Endothelial cell of umbilical vein (primary cell): ENCODE measurements around the gene CD320. TPM values are rescaled to one million over a fixed set of nuclear protein-coding genes. Genes with fewer than 3 reads are reported as not detected.
"Not testable (repeated sequence)": the region's sequence is repeated elsewhere in the genome, so short reads cannot be mapped to it uniquely, and the experiment has no call there.

Source experiments
- BruUV-seq: library from RNA; stranded (reverse); fragments of 400-500 nt; replicated peaks from 2 replicates; lab custom pipeline; 2021; lab: Mats Ljungman, UMichigan
- CTCF ChIA-PET: fragments of 300-600, 350-600 bp; sonication (Branson Sonifier 250); formaldehyde crosslinking; loops from one replicate; lab custom pipeline; 2021; ENCODE audit warnings: antibody characterized with exemption, inconsistent platforms; lab: Charles Lee
- POLR2A ChIA-PET: fragments of 300-600, 350-600 bp; sonication (Branson Sonifier 250); formaldehyde crosslinking; loops from one replicate; lab custom pipeline; 2021; ENCODE audit warnings: antibody characterized with exemption, inconsistent platforms; lab: Charles Lee
- DNase-seq: peaks from one replicate; pipeline ENCODE4 v3.0.0-alpha.2; 2011; ENCODE audit warnings: low read depth, low spot score
- FAIRE-seq: peaks from 2 replicates; lab custom pipeline; 2011; peaks lifted over from hg19 to GRCh38; lab: Jason Lieb, UNC
- H2AFZ ChIP-seq: 2 replicates; pipeline ENCODE4 v1.6.0; 2012; ENCODE audit warnings: low read depth, low read length, control low read depth, inconsistent platforms
- H3K27ac ChIP-seq: 2 replicates; pipeline ENCODE4 v1.5.1; 2011; ENCODE audit warnings: low read depth, mild to moderate bottlenecking, control low read depth, low read length, moderate library complexity; ENCODE audit not compliant: insufficient read depth
- H3K27me3 ChIP-seq, 2 experiments: 2 replicates each; pipeline versions ENCODE4 v1.6.0 to v1.6.1; 2011; ENCODE audit warnings: low read length in 2 of 2, mixed read lengths in 1 of 2; ENCODE audit not compliant: control insufficient read depth in 2 of 2, insufficient read depth in 2 of 2
- H3K36me3 ChIP-seq, 2 experiments: 2 replicates in 1 of 2; 3 replicates in 1 of 2; pipeline ENCODE4 v1.5.1; 2011; ENCODE audit warnings: low read length in 2 of 2, mild to moderate bottlenecking in 1 of 2, moderate library complexity in 1 of 2; ENCODE audit not compliant: control insufficient read depth in 2 of 2, insufficient read depth in 2 of 2; ENCODE audit errors: extremely low read depth in 1 of 2
- H3K4me1 ChIP-seq: 3 replicates; pipeline ENCODE4 v1.5.1; 2011; ENCODE audit warnings: mild to moderate bottlenecking, low read length; ENCODE audit not compliant: control insufficient read depth, insufficient read depth; ENCODE audit errors: extremely low read depth
- H3K4me2 ChIP-seq: 2 replicates; pipeline ENCODE4 v1.6.1; 2011; ENCODE audit warnings: low read length, control low read depth, mixed read lengths; ENCODE audit not compliant: insufficient read depth
- H3K4me3 ChIP-seq, 3 experiments: fragments of 200-600 bp in 1 of 3; sonication (generic), shearing (Covaris generic) in 1 of 3; replicated peaks in 1 of 3; 2 replicates each; pipeline ENCODE4 v1.5.1; 2011 to 2016; ENCODE audit warnings: control low read depth in 3 of 3, low read length in 3 of 3, mild to moderate bottlenecking in 2 of 3, inconsistent platforms in 1 of 3, low read depth in 1 of 3, moderate library complexity in 1 of 3; ENCODE audit not compliant: insufficient read depth in 1 of 3
- H3K79me2 ChIP-seq: 2 replicates; pipeline ENCODE4 v1.6.0; 2012; ENCODE audit warnings: low read length, inconsistent platforms; ENCODE audit not compliant: control insufficient read depth, insufficient read depth
- H3K9ac ChIP-seq: replicated peaks from 2 replicates; pipeline ENCODE3; 2011; ENCODE audit warnings: low read length, control low read depth; ENCODE audit not compliant: insufficient read depth; ENCODE audit errors: extremely low read depth
- H3K9me1 ChIP-seq: replicated peaks from 3 replicates; pipeline ENCODE4 v1.6.0; 2011; ENCODE audit warnings: mild to moderate bottlenecking, low read length; ENCODE audit not compliant: control insufficient read depth, insufficient read depth; ENCODE audit errors: extremely low read depth
- H3K9me3 ChIP-seq: replicated peaks from 2 replicates; pipeline ENCODE4 v1.5.1; 2012; ENCODE audit warnings: low read length, inconsistent platforms; ENCODE audit not compliant: control insufficient read depth, insufficient read depth
- H4K20me1 ChIP-seq: replicated peaks from 2 replicates; pipeline ENCODE3; 2011; ENCODE audit warnings: mild to moderate bottlenecking, low read length; ENCODE audit not compliant: control insufficient read depth, insufficient read depth; ENCODE audit errors: extremely low read depth
- CTCF ChIP-seq, 2 donors: IDR thresholded peaks; 1 replicate in 1 of 2; 2 replicates in 1 of 2; pipeline ENCODE4 v1.5.1; 2011; ENCODE audit warnings: low read length in 2 of 2, mild to moderate bottlenecking in 2 of 2, moderate library complexity in 2 of 2, control low read depth in 1 of 2, inconsistent platforms in 1 of 2, low read depth in 1 of 2; ENCODE audit not compliant: insufficient read depth in 1 of 2; ENCODE audit errors: extremely low read depth in 1 of 2
- EZH2 ChIP-seq: IDR thresholded peaks from 2 replicates; pipeline ENCODE4 v1.6.1; 2012; ENCODE audit warnings: borderline replicate concordance, low read depth, mild to moderate bottlenecking, moderate library complexity, low read length, inconsistent platforms; ENCODE audit not compliant: severe bottlenecking
- FOS ChIP-seq: IDR thresholded peaks from 2 replicates; pipeline ENCODE4 v1.6.1; 2011; ENCODE audit warnings: mild to moderate bottlenecking, low read length, moderate library complexity, borderline replicate concordance; ENCODE audit not compliant: insufficient read depth
- GATA2 ChIP-seq: IDR thresholded peaks from 2 replicates; pipeline ENCODE4 v1.7.0; 2011; ENCODE audit warnings: low read depth, mild to moderate bottlenecking, moderate library complexity, mixed read lengths, low read length; ENCODE audit not compliant: insufficient read length, insufficient read depth
- JUN ChIP-seq: IDR thresholded peaks from 2 replicates; pipeline ENCODE4 v1.6.1; 2011; ENCODE audit warnings: borderline replicate concordance, low read depth; ENCODE audit not compliant: insufficient read length, insufficient read depth
- MAX ChIP-seq: IDR thresholded peaks from 2 replicates; pipeline ENCODE4 v1.6.1; 2011; ENCODE audit not compliant: insufficient read depth, insufficient read length
- MYC ChIP-seq: IDR thresholded peaks from one replicate; pipeline ENCODE4 v1.6.1; 2011; ENCODE audit warnings: mild to moderate bottlenecking, low read depth, low read length
- POLR2A ChIP-seq: IDR thresholded peaks from 2 replicates; pipeline ENCODE4 v1.6.1; 2012; ENCODE audit warnings: low read depth, mild to moderate bottlenecking, control low read depth, low read length
- POLR2AphosphoS5 ChIP-seq: IDR thresholded peaks from 2 replicates; pipeline ENCODE4 v1.6.1; 2012; ENCODE audit warnings: low read depth, mild to moderate bottlenecking, control low read depth, low read length, moderate library complexity; ENCODE audit not compliant: insufficient read depth
- dilution Hi-C: fragments of 300-500 bp; cut with MboI; formaldehyde crosslinking; loops from one replicate; pipeline ENCODE4 v1.15.0; 2019; ENCODE audit warnings: low sequenced_read_pairs; ENCODE audit not compliant: extremely low pct_ligation_motif_present
- intact Hi-C: fragments of 100-400 bp; cut with micrococcal nuclease; formaldehyde crosslinking; loops from one replicate; pipeline ENCODE4 v1.10.0; 2022
- polyA plus RNA-seq, 4 experiments: library from polyadenylated mRNA; depleted of rRNA in 3 of 4; stranded (reverse) in 3 of 4; unstranded in 1 of 4; fragments of >200 nt; gene quantifications; 2 replicates each; pipeline versions ENCODE4 v1.2.1 to v1.2.3, GENCODE V29; 2011 to 2012; ENCODE audit warnings: missing spikeins in 1 of 4
- total RNA-seq: library from RNA; stranded (reverse); gene quantifications from 2 replicates; pipeline ENCODE4 v1.2.3, GENCODE V29; 2021

The CD320 gene
- total and polyA plus RNA-seq, 2 donors (not counting 3 experiments of a cell fraction or from before 2014, with no cell fraction given) = 84.9 to 190 TPM

- H3K4me1 ChIP-seq = peaks cover 28% of the 10 kb centered on the region
- H3K4me2 ChIP-seq, intact Hi-C loops, H3K79me2 ChIP-seq, H3K9ac ChIP-seq, H2AFZ ChIP-seq, dilution Hi-C loops, H3K4me3 ChIP-seq, H3K9me3 ChIP-seq, H3K9me1 ChIP-seq, FAIRE-seq, H3K36me3 ChIP-seq, H3K27me3 ChIP-seq, BruUV-seq, H3K27ac ChIP-seq, H4K20me1 ChIP-seq, DNase-seq: not testable (repeated sequence)
- ChIA-PET CTCF (interaction anchor here (0.8 to 4.9 kb wide), 22 partner anchors 9 to 228 kb away, joined by 3 to 79 read pairs (median 12); partner anchors contain the start of genes ANGPTL4, KANK3, MARCHF2 and RAB11B), POLR2A (interaction anchor here (0.7 to 1.4 kb wide), 3 partner anchors 37 to 103 kb away, joined by 3 to 4 read pairs (median 4); partner anchors contain the start of gene RAB11B)
Measured at GRCh38 chr19:8352845-8353244, 44.7 kb upstream of the CD320 start.

- Histone ChIP-seq H3K9ac (no peak overlapping the region), H4K20me1 (no peaks in the 10 kb centered on the region), H3K27me3 (no peaks in the 10 kb centered on the region), H3K9me3 (no peaks in the 10 kb centered on the region), H3K36me3 (no peaks in the 10 kb centered on the region), H3K4me1 (peaks cover 26% of the 10 kb centered on the region), H3K79me2 (no peaks in the 10 kb centered on the region), H2AFZ (no peak overlapping the region), H3K9me1 (no peaks in the 10 kb centered on the region), H3K4me3 (no peak overlapping the region), H3K4me2 (no peak overlapping the region), H3K27ac (no peak overlapping the region)
- ChIA-PET POLR2A (no interaction called here), CTCF (interaction anchor here (0.9 to 4.9 kb wide), 12 partner anchors 11 to 229 kb away, joined by 3 to 79 read pairs (median 30); partner anchors contain the start of genes ANGPTL4 and MARCHF2)
- BruUV-seq = no TSS peak
- dilution Hi-C loops (no loop called here), intact Hi-C loops (no loop called here)
- peak; percentile 15 for FAIRE-seq
- TF ChIP-seq EZH2 = no peak
- TF ChIP-seq POLR2AphosphoS5 = no peak
- no peak for TF ChIP-seq MYC
- TF ChIP-seq JUN = no peak
- no peak for TF ChIP-seq CTCF (IDR thresholded peaks at IDR 0.05; ENCODE audit: extremely low read depth in 1 of 2, insufficient read depth in 1 of 2, low read depth in 1 of 2, low read length in 2 of 2)
- TF ChIP-seq GATA2 = no peak
- TF ChIP-seq MAX = no peak
- no peak for TF ChIP-seq POLR2A
- no peak for TF ChIP-seq FOS
- no peak for DNase-seq
Measured at GRCh38 chr19:8352134-8352827, 44.1 kb upstream of the CD320 start.
